HL-60 (cell line): ENCODE measurements around the gene PRSS56.

Experiments
- DNase-seq, 2 experiments: peaks; one replicate each; pipeline ENCODE4 v3.0.0-alpha.2; 2010 to 2020; ENCODE audit warnings: low read depth in 1 of 2, low spot score in 1 of 2
- H3K27ac ChIP-seq: fragments of 250-450 bp; sonication (Bioruptor Pico); replicated peaks from 2 replicates; pipeline ENCODE4 v1.5.1; 2020; ENCODE audit warnings: mild to moderate bottlenecking, moderate library complexity
- H3K27me3 ChIP-seq: fragments of 250-450 bp; sonication (Bioruptor Pico); 2 replicates; pipeline ENCODE4 v1.5.1; 2021; ENCODE audit warnings: mild to moderate bottlenecking, moderate library complexity; ENCODE audit not compliant: insufficient read depth, poor library complexity, severe bottlenecking
- H3K4me3 ChIP-seq: replicated peaks from 2 replicates; pipeline ENCODE4 v1.5.1; 2011; ENCODE audit warnings: mild to moderate bottlenecking, control low read depth, low read length; ENCODE audit not compliant: insufficient read depth
- CTCF ChIP-seq: IDR thresholded peaks from one replicate; pipeline ENCODE4 v1.5.1; 2011; ENCODE audit warnings: low read length, control low read depth, inconsistent platforms; ENCODE audit not compliant: insufficient read depth
- GABPA ChIP-seq: IDR thresholded peaks from 2 replicates; pipeline ENCODE4 v1.6.1; 2012; ENCODE audit warnings: low read depth
- POLR2AphosphoS5 ChIP-seq: IDR thresholded peaks from 2 replicates; pipeline ENCODE4 v1.6.1; 2012; ENCODE audit warnings: low read depth
- REST ChIP-seq: IDR thresholded peaks from 2 replicates; pipeline ENCODE4 v1.6.1; 2012; ENCODE audit warnings: low read depth; ENCODE audit not compliant: insufficient replicate concordance
- SPI1 ChIP-seq: IDR thresholded peaks from 2 replicates; pipeline ENCODE4 v1.6.1; 2012; ENCODE audit warnings: low read depth, mild to moderate bottlenecking, borderline replicate concordance

The PRSS56 gene

GRCh38 chr2:232526372-232526941 is 6.3 kb downstream of the PRSS56 start:
- H3K4me3 ChIP-seq: no peak overlapping the region
- no peak for DNase-seq
- H3K27me3 ChIP-seq: peaks cover 25% of the 10 kb centered on the region

GRCh38 chr2:232527905-232528470 is 7.8 kb downstream of the PRSS56 start:
- no peak overlapping the region for H3K4me3 ChIP-seq
- H3K27ac ChIP-seq: no peak overlapping the region
- TF ChIP-seq POLR2AphosphoS5: no peak
- no peak for TF ChIP-seq REST
- TF ChIP-seq SPI1: no peak
- no peak for TF ChIP-seq CTCF
- no peak for TF ChIP-seq GABPA
- H3K27me3 ChIP-seq: peaks cover 18% of the 10 kb centered on the region
- DNase-seq: no peak

More at GRCh38 chr2:232526372-232526941, 6.3 kb downstream of the PRSS56 start:
- TF ChIP-seq GABPA (no peak), REST (no peak), SPI1 (no peak), POLR2AphosphoS5 (no peak), CTCF (no peak)
- H3K27ac ChIP-seq: no peak overlapping the region

- TF ChIP-seq CTCF (no peak), POLR2AphosphoS5 (no peak), SPI1 (no peak), GABPA (no peak), REST (no peak)
- DNase-seq: no peak
- H3K4me3 ChIP-seq: no peak overlapping the region
- H3K27ac ChIP-seq: no peak overlapping the region
- H3K27me3 ChIP-seq: peaks cover 8% of the 10 kb centered on the region
These were observed 8.7 kb downstream of the PRSS56 start for GRCh38 chr2:232528746-232529460.
